Neural crest cell (in vitro differentiated cells): Measurements from ENCODE around the gene PDLIM7. TPM values are rescaled to one million over a fixed set of nuclear protein-coding genes. Genes with fewer than 3 reads are reported as not detected.

Experiments used
- DNase-seq: peaks from one replicate; pipeline ENCODE4 v3.0.0; 2021; ENCODE audit warnings: low read depth, mixed read lengths, low spot score
- H3K27ac Mint-ChIP-seq: one replicate; pipeline ENCODE4 v1.8.0; 2021; ENCODE audit warnings: mild to moderate bottlenecking, mixed read lengths; ENCODE audit not compliant: unreplicated experiment
- H3K27me3 Mint-ChIP-seq: 2 replicates; pipeline ENCODE4 v1.8.0; 2021; ENCODE audit warnings: low read depth, mild to moderate bottlenecking, mixed read lengths
- H3K36me3 Mint-ChIP-seq: 2 replicates; pipeline ENCODE4 v1.8.0; 2021; ENCODE audit warnings: low read depth, mild to moderate bottlenecking, mixed read lengths
- H3K4me1 Mint-ChIP-seq: 2 replicates; pipeline ENCODE4 v1.8.0; 2021; ENCODE audit warnings: mixed read lengths
- H3K4me3 Mint-ChIP-seq: one replicate; pipeline ENCODE4 v1.8.0; 2021; ENCODE audit warnings: mild to moderate bottlenecking, mixed read lengths
- H3K9me3 Mint-ChIP-seq: 2 replicates; pipeline ENCODE4 v1.8.0; 2021; ENCODE audit warnings: mixed read lengths
- total RNA-seq: library from RNA; stranded (reverse); gene quantifications from 2 replicates; pipeline ENCODE4 v1.2.1, GENCODE V29; 2021
- TF ChIP-seq, protein P1 (sequence below): fragments of 200-600 bp; sonication (generic); conservative IDR thresholded peaks from 2 replicates; pipeline ENCODE4 v1.5.0; 2021; ENCODE audit warnings: antibody characterized with exemption, mild to moderate bottlenecking

PDLIM7 gene
- total RNA-seq, 1 donor from 2014 or later = 147 TPM

DNA sequence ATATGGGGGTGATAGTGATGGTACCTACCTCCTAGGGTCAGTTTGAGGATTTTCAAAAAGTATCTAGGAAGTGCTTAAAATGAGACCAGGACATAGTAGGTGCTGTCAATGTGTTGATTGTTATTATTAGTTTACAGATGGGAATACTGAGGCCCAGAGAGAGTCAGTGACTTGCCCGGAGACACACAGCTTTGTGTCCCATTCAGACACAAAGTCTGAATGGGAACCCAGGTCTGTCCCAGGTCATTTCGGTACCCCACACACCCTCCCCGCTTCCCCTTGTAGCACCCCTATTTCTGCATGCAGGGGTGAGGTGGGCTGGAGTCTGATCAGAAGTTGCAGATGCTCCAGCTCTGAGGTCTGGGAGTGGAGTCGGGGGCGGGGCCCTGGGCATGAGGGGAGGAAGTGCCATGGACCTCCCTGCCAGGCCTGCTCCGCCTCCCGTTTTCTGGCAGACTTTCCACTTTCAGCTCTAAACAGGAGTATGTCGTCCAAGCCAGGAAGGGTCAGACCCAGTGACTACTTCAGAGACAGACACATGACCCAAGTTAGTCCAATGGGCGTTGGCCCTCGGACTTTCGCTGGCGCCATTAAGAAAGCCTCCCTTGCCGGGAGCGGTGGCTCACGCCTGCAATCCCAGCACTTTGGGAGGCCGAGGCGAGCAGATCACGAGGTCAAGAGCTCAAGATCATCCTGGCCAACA lies 20.7 kb downstream of the PDLIM7 start:
- Mint-ChIP-seq H3K4me3 (peak overlapping the region; percentile 84), H3K4me1 (peaks cover 48% of the 10 kb centered on the region), H3K27me3 (peaks cover 13% of the 10 kb centered on the region), H3K27ac (no peak overlapping the region), H3K36me3 (peaks cover 7% of the 10 kb centered on the region), H3K9me3 (no peaks in the 10 kb centered on the region)
- no peak for DNase-seq
- TF ChIP-seq, protein P1, sequence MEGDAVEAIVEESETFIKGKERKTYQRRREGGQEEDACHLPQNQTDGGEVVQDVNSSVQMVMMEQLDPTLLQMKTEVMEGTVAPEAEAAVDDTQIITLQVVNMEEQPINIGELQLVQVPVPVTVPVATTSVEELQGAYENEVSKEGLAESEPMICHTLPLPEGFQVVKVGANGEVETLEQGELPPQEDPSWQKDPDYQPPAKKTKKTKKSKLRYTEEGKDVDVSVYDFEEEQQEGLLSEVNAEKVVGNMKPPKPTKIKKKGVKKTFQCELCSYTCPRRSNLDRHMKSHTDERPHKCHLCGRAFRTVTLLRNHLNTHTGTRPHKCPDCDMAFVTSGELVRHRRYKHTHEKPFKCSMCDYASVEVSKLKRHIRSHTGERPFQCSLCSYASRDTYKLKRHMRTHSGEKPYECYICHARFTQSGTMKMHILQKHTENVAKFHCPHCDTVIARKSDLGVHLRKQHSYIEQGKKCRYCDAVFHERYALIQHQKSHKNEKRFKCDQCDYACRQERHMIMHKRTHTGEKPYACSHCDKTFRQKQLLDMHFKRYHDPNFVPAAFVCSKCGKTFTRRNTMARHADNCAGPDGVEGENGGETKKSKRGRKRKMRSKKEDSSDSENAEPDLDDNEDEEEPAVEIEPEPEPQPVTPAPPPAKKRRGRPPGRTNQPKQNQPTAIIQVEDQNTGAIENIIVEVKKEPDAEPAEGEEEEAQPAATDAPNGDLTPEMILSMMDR = no peak

- TF ChIP-seq, protein P1 = no peak
- H3K4me3 Mint-ChIP-seq = peak overlapping the region; percentile 94
- no peak for DNase-seq
- H3K4me1 Mint-ChIP-seq = peaks cover 57% of the 10 kb centered on the region
- peaks cover 7% of the 10 kb centered on the region for H3K36me3 Mint-ChIP-seq
- peaks cover 13% of the 10 kb centered on the region for H3K27me3 Mint-ChIP-seq
- peak overlapping the region; percentile 67 for H3K27ac Mint-ChIP-seq
- no peaks in the 10 kb centered on the region for H3K9me3 Mint-ChIP-seq
These were observed 21.6 kb downstream of the PDLIM7 start for GRCh38 chr5:177475563-177476427.

GRCh38 chr5:177474846-177475562 lies 22.4 kb downstream of the PDLIM7 start:
- H3K27me3 Mint-ChIP-seq = peaks cover 18% of the 10 kb centered on the region
- H3K4me3 Mint-ChIP-seq = peak overlapping the region; percentile 94
- H3K9me3 Mint-ChIP-seq = no peaks in the 10 kb centered on the region
- H3K4me1 Mint-ChIP-seq = peaks cover 63% of the 10 kb centered on the region
- no peak overlapping the region for H3K27ac Mint-ChIP-seq
- H3K36me3 Mint-ChIP-seq = peaks cover 12% of the 10 kb centered on the region
- DNase-seq = no peak
- TF ChIP-seq, protein P1 = no peak

GRCh38 chr5:177474002-177474476 lies 23.4 kb downstream of the PDLIM7 start:
- H3K4me1 Mint-ChIP-seq = peaks cover 63% of the 10 kb centered on the region
- peaks cover 13% of the 10 kb centered on the region for H3K36me3 Mint-ChIP-seq
- H3K4me3 Mint-ChIP-seq = peak overlapping the region; percentile 94
- H3K27ac Mint-ChIP-seq = peak overlapping the region; percentile 90
- H3K9me3 Mint-ChIP-seq = no peaks in the 10 kb centered on the region
- H3K27me3 Mint-ChIP-seq = peaks cover 22% of the 10 kb centered on the region
- TF ChIP-seq, protein P1 = no peak
- no peak for DNase-seq

DNA sequence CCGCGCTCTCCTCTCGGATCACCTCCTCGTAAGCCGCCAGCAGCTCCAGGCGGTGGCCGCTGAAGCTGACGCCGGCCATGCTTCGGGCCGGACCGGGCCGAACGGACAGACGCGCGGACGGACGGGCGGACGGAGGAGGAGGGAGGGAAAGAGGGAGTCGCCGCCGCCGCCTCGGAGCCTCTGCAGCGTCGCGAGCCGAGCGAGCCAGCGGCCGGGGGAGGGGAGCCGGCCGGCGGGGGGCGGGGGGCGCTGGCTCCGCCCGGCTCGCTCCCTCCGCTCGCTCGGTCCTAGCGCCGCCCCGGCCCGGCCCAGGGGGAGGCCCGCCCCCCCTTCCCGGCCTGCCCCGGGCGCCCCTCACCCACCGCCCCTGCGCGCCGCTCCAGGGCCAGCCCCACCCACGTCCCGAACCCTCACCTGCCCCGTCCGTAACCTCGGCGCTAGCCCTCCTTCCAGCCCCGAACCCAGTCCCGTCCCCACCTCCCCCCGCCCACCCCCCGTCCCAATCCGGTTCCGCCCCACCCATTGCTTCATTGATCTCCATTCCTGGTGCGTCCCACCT lies 23.9 kb downstream of the PDLIM7 start, which contains the start of gene DBN1:
DBN1 (minus strand) TSS at position 192 of the 559 bp plus-strand sequence; CDS start at position 79, 113 bp downstream.
- Mint-ChIP-seq H3K27me3 (peaks cover 25% of the 10 kb centered on the region), H3K27ac (peak within 1 kb of the TSS; percentile 93), H3K9me3 (no peaks in the 10 kb centered on the region), H3K4me3 (peak within 1 kb of the TSS; percentile 94), H3K36me3 (peaks cover 18% of the 10 kb centered on the region), H3K4me1 (peaks cover 67% of the 10 kb centered on the region)
- no peak for DNase-seq
- TF ChIP-seq, protein P1 = no peak
